Naive B cell (primary cell): Measurements from ENCODE around the gene IWS1. TPM values are rescaled to one million over a fixed set of nuclear protein-coding genes. Genes with fewer than 3 reads are reported as not detected.

ENCODE experiments used
- ATAC-seq, 2 donors: fragments of 150-1000 bp; cut with Tn5 transposase; 2 replicates each; pipeline ENCODE4 v1.10.0; 2021; ENCODE audit warnings: low read depth in 2 of 2, mild to moderate bottlenecking in 2 of 2, moderate library complexity in 2 of 2
- DNase-seq: peaks from one replicate; pipeline ENCODE4 v3.0.0; 2022
- H3K27ac Mint-ChIP-seq, 6 donors: one replicate each; pipeline ENCODE4 v1.8.0; 2020 to 2022; ENCODE audit warnings: mild to moderate bottlenecking in 6 of 6, mixed read lengths in 6 of 6, moderate library complexity in 5 of 6, inconsistent platforms in 2 of 6
- H3K27me3 Mint-ChIP-seq, 3 donors: one replicate each; pipeline ENCODE4 v1.8.0; 2021 to 2022; ENCODE audit warnings: mixed read lengths in 3 of 3, mild to moderate bottlenecking in 1 of 3
- H3K36me3 Mint-ChIP-seq, 2 donors: one replicate each; pipeline ENCODE4 v1.8.0; 2020 to 2022; ENCODE audit warnings: mixed read lengths in 2 of 2, inconsistent platforms in 1 of 2, mild to moderate bottlenecking in 1 of 2
- H3K4me1 Mint-ChIP-seq, 3 donors: one replicate each; pipeline ENCODE4 v1.8.0; 2020 to 2022; ENCODE audit warnings: mixed read lengths in 3 of 3, inconsistent platforms in 1 of 3, mild to moderate bottlenecking in 1 of 3, moderate library complexity in 1 of 3
- H3K4me3 Mint-ChIP-seq, 8 donors: one replicate each; pipeline ENCODE4 v1.8.0; 2020 to 2022; ENCODE audit warnings: mild to moderate bottlenecking in 8 of 8, mixed read lengths in 8 of 8, moderate library complexity in 8 of 8, inconsistent platforms in 2 of 8
- H3K9me3 Mint-ChIP-seq, 7 donors: one replicate each; pipeline ENCODE4 v1.8.0; 2020 to 2022; ENCODE audit warnings: mixed read lengths in 7 of 7, mild to moderate bottlenecking in 5 of 7, inconsistent platforms in 2 of 7, moderate library complexity in 1 of 7
- polyA plus RNA-seq, 6 donors: library from polyadenylated mRNA; unstranded; fragments of 300-500 nt; fragmentation: Illumina TruSeq; gene quantifications; one replicate each; pipeline ENCODE4 v1.2.3, GENCODE V29; 2021; ENCODE audit warnings: low read depth in 6 of 6

Gene IWS1
- polyA plus RNA-seq, 6 donors from 2014 or later = 5.3 to 43.9 (median 19.1) TPM

DNA sequence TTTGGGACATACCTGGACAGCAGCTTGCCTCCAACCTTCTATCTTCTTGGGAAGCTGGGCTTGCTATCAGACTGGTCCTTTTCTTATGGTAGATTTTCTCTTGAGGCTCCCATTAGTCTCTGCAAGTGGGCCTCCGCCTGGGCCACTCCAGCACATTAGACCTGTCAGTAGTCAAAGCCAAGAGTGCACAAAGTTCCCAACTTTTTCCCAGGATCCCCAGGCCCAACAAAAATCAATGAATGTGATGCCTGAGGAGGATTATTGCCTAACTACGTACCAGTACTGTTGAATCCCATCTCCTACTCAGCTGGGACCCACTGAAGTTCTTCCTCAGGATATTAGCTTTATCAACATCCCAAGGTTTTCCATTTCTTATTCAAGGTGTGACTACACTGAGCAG is 56.3 kb downstream of the IWS1 start:
- Mint-ChIP-seq H3K27me3 (no peaks in the 10 kb centered on the region), H3K4me3 (no peak overlapping the region), H3K27ac (no peak overlapping the region), H3K4me1 (peaks cover 2 to 4% (median 4%) of the 10 kb centered on the region in 3 donors), H3K36me3 (peaks cover 6 to 18% of the 10 kb centered on the region in 2 donors), H3K9me3 (peaks cover 0 to 2% (median 0%) of the 10 kb centered on the region in 7 donors)
- DNase-seq (no peak), ATAC-seq (no peak)

DNA sequence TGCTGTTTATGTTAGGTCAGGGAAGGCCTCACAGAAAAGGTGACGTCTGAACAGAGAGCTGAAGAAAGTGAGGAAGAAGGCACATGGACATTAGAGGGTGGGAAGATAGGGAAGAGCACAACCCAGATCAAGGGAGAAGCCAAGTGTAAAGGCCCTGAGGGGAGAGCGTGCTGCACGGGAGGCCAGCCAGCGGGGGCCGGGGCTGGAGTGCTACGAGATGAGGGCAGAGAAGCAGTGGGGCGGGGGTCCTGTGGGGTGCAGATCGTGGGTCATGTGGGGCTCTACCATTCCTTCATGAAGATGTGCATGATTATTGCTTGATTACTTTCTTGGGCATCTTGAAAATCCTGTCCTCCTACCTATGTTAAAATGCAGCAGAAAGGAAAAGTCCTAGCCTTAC is 57.2 kb downstream of the IWS1 start:
- no peak for DNase-seq
- Mint-ChIP-seq H3K4me3 (no peak overlapping the region), H3K27ac (peak overlapping the region in 1 of 6 donors; percentile 11), H3K36me3 (peaks cover 5 to 16% of the 10 kb centered on the region in 2 donors), H3K9me3 (no peaks in the 10 kb centered on the region), H3K27me3 (no peaks in the 10 kb centered on the region), H3K4me1 (peaks cover 0 to 4% (median 4%) of the 10 kb centered on the region in 3 donors)
- no peak for ATAC-seq

DNA sequence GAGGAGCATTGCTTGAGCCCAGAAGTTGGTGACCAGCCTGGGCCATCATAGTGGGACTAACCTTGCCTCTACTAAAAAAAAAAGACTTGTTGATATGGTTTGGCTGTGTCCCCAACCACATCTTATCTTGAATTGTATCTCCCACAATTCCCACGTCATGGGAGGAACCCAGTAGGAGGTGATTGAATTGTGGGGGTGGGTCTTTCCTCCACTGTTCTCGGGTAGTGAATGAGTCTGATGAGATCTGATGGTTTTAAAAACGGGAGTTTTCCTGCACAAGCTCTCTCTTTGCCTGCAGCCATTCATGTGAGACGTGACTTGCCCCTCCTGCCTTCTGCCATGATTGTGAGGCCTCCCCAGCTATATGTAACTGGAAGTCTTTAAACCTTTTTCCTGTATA is 61.0 kb downstream of the IWS1 start:
- Mint-ChIP-seq H3K4me1 (no peaks in the 10 kb centered on the region), H3K27ac (no peak overlapping the region), H3K36me3 (peaks cover 5 to 16% of the 10 kb centered on the region in 2 donors), H3K27me3 (no peaks in the 10 kb centered on the region), H3K9me3 (no peaks in the 10 kb centered on the region), H3K4me3 (no peak overlapping the region)
- no peak for DNase-seq
- ATAC-seq = no peak

DNA sequence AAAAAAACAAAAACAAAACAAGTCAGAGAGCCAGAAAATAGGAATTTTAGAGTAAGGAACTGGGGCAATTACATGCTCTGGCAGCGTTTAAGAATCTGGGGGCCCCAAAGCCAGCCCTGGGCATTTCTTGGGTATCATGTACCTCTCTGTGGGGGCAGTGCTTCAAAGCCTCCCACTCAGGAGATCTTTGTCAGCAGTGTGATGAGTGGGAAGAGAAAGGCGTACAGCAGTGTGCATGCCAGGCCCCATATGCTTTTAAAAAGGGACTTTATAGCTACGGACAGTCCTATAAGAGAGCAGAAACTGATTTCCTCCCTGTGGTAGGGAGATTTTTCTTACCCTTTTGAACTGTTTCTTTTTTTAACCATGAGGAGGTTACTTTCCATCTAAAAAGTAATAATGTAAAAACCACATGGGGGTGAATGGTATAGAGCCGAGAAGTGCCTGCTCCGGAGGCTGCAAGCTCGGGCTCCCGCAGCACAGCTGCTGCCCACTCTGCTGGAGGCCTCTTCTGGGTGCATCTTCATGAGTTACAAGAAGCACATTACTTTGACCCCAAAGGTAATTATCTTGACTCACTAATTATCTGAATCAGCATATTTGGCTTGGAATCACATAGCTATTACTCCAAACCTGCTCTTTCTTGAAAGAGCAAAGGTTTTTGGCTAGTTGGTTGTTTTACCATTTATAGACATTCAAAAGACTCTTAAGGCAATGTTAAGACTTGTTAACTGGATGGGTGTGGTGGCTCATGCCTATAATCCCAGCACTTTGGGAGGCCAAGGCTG is 61.6 kb downstream of the IWS1 start:
- H3K4me3 Mint-ChIP-seq = peak overlapping the region in 1 of 8 donors; percentile 35

DNA sequence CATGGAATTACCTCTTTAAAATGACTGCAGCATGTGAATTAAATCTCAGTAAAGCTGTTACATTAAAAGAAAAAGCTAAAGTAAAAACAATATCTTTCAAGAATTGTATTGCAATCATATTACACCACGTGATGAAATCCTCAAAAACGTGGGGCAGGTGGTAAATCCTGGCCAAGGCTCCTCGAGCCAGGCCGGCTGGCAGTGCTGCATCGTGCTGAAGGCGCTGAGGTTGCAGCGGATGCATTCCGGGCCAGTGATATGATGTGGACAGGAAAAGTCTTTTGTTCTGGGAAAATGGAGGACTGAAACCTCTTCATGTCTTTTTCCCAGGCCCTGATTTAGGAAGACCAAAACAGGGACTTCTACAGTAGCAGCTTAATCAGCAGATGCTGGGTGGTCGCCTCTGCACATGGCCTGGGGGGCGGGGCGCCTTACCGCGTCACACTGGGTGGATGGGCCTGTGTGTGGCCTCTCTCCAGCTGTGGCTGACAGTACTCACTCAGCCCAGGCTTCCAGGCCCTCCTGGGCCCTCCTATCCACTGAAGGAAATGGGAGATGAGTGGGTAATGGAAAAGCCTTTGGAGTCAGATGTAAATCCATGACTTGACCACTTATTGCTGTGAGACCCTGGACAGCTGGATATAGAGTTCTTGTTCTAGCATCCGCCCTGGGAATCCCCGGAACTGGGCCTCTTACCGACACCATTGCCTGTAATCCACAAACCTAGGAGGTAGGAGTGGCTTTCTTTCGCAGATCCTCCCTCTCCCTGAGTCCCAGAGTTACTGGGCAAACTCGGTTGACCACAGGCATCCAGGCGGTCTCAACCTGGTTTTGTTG is 62.9 kb downstream of the IWS1 start:
- H3K4me3 Mint-ChIP-seq = no peak overlapping the region
- no peaks in the 10 kb centered on the region for H3K27me3 Mint-ChIP-seq
- peaks cover 5 to 7% of the 10 kb centered on the region in 2 donors for H3K36me3 Mint-ChIP-seq
- H3K27ac Mint-ChIP-seq = peak overlapping the region in 1 of 6 donors; percentile 19
- no peaks in the 10 kb centered on the region for H3K9me3 Mint-ChIP-seq
- H3K4me1 Mint-ChIP-seq = peaks cover 0 to 5% (median 3%) of the 10 kb centered on the region in 3 donors
- no peak for ATAC-seq
- no peak for DNase-seq

More for the DNA sequence above, 61.6 kb downstream of the IWS1 start:
- Mint-ChIP-seq H3K27me3 (no peaks in the 10 kb centered on the region), H3K36me3 (peaks cover 5 to 16% of the 10 kb centered on the region in 2 donors), H3K4me1 (no peaks in the 10 kb centered on the region), H3K27ac (peak overlapping the region in 1 of 6 donors; percentile 32), H3K9me3 (no peaks in the 10 kb centered on the region)
- ATAC-seq (no peak), DNase-seq (no peak)

DNA sequence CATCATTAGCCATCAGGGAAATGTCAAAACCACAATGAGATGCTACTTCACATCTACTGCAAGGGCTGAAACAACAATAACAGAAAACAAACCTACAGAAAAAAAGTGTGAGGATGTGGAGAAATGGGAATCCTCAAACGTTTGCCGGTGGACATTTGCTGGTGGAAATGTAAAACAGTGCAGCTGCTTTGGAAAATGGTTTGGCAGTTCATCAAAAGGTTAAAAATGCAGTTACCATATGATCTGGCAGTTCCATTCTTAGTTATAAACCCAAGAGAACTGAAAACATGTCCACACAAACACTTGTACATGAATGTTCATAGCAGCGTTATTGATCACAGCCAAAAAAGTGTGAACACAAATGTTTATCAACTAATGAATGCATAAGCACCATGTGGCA is 63.8 kb downstream of the IWS1 start:
- ATAC-seq = no peak
- Mint-ChIP-seq H3K4me3 (no peak overlapping the region), H3K27me3 (no peaks in the 10 kb centered on the region), H3K4me1 (peaks cover 4 to 14% (median 7%) of the 10 kb centered on the region in 3 donors), H3K9me3 (no peaks in the 10 kb centered on the region), H3K36me3 (no peaks in the 10 kb centered on the region), H3K27ac (no peak overlapping the region)
- no peak for DNase-seq

DNA sequence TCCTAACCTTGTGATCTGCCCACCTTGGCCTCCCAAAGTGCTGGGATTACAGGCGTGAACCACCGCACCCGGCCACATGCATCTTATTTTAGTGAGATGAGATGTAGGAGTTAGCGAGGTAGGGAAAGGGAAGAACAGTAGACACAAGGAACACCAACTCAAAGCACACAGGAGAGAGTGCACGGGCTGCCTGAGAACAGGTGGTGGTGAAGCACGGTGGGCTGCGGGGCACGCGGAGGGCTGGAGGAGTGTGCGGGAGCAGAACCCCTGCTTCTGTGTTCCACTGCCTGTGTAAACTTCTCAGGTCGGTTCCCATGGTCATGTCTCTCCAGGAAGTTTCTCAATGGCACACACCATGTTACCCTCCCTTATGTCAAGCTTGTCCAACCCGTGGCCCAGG is 69.3 kb downstream of the IWS1 start:
- H3K27ac Mint-ChIP-seq = no peak overlapping the region
- no peaks in the 10 kb centered on the region for H3K9me3 Mint-ChIP-seq
- no peaks in the 10 kb centered on the region for H3K27me3 Mint-ChIP-seq
- DNase-seq (no peak), ATAC-seq (no peak)
- H3K4me3 Mint-ChIP-seq = no peak overlapping the region
- peaks cover 8 to 9% of the 10 kb centered on the region in 2 donors for H3K36me3 Mint-ChIP-seq
- peaks cover 6 to 28% (median 7%) of the 10 kb centered on the region in 3 donors for H3K4me1 Mint-ChIP-seq

DNA sequence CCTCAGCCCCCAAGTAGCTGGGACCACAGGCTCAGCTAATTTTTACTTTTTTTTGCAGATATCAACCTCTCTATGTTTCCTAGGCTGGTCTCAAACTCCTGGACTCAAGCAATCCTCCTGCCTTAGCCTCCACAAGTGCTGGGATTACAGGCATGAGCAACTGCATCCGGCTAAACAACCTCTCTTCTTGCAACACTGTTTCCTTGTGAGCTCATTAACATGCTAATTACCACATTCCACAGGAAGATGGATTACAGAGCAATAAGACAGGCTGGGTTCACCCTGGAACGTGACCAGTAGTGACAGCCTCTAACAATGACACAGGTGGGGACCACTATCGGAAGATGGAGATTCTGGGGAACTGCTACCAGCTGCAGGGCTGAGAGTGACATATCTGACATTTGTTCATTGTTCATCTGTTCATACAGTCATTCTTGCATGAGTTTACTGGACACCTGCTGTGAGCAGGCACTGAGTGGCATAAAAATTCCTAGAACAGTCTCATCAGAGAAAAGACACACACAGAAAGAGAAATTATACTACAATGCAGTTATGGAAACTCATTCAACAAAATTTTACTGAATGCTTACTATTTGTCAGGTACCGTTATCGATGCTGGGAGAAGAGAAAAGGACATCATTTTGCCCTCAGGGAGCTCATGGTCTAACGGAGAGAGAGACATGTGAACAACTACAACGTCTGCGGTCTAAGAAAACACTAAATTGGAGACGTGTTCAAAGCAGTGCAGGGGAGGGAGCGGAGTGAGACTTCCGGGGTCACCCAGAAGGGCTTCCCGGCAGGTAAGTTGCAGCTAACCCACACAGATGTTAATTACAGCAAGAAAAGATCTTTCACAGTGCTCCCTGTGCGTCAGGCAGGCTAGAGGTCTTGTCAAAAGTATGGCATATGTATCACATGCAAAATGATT is 70.5 kb downstream of the IWS1 start:
- ATAC-seq = no peak
- Mint-ChIP-seq H3K27me3 (no peaks in the 10 kb centered on the region), H3K4me1 (peaks cover 6 to 28% (median 7%) of the 10 kb centered on the region in 3 donors), H3K4me3 (no peak overlapping the region), H3K36me3 (peaks cover 8 to 9% of the 10 kb centered on the region in 2 donors), H3K27ac (no peak overlapping the region), H3K9me3 (no peaks in the 10 kb centered on the region)
- no peak for DNase-seq

DNA sequence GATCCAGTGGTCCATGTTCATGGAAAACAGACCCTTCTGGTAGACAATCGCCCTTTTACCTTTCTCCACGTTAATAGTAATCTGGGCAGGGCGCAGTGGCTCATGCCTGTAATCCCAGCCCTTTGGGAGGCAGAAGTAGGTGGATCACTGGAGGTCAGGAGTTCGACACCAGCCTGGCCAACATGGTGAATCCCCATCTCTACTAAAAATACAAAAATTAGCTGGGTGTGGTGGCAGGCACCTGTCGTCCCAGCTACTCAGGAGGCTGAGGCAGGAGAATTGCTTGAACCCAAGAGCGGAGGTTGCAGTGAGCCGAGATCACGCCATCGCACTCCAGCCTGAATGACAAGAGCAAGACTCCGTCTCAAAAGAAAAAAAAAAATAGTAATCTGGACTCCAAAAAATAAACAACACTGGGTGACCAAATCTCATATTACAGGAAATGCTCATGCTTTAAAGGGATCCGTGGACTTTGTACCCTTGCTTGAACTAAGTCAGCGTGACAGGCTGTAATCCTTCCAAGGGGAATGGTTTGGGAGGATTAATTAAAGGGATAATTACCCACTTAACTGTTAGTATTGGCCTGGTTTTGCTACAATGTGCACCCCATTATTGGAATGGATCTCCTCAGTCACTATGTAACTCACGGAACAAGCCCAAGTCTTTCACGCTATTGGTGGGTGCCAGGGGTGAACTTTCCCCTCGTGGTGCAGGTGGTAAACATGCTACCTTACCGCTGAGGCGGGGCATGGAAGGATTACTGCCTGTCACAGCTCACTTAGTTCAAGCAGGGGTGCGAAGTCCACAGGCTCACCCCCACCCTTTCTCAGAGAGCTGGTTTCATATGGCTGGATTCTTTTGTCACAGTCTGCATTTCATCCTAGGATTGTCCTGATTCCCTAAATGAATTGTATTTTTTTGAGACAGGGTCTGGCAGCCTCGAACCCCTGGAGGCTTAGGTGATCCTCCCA is 71.4 kb downstream of the IWS1 start:
- Mint-ChIP-seq H3K9me3 (no peaks in the 10 kb centered on the region), H3K4me1 (peaks cover 6 to 28% (median 7%) of the 10 kb centered on the region in 3 donors), H3K27ac (no peak overlapping the region), H3K4me3 (no peak overlapping the region), H3K27me3 (no peaks in the 10 kb centered on the region), H3K36me3 (peaks cover 8 to 9% of the 10 kb centered on the region in 2 donors)
- ATAC-seq (no peak), DNase-seq (no peak)

DNA sequence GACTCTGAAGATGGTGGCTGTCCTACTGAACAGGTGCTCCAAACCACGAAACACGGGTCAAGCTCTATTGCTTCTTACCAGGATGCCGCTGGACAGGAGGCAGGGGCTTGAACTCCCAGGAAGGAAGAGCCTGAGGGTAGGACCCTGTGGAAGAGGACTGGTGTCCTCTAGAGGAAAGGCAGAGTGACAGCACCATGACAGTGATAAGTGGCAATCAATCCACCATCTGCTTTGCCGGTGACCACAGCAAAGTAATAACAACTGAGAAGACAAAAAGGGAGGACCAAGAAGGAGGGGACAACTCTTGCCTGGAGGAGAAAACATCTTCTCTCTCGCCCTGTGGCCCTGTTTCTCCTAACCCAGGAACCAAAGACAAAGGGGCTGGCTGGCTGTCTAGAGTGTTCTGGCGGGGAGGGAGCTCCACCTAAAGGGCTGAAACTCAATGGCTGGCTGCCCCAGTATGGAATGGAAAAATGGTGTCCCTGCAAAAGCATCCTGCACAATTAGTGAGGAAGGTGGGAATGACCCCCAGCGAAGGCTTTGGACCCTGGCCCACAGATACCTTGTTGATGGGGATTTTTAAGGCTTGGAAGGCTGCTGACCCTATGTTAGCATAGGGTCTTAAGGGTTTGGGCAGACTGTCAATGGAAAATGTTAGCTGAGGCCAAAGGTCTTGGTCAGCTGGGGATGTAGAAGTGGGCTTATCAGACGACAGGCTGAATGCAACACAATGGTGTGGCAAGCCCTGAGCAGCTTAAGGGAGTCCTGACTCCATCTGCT is 72.7 kb downstream of the IWS1 start:
- no peaks in the 10 kb centered on the region for H3K27me3 Mint-ChIP-seq

DNA sequence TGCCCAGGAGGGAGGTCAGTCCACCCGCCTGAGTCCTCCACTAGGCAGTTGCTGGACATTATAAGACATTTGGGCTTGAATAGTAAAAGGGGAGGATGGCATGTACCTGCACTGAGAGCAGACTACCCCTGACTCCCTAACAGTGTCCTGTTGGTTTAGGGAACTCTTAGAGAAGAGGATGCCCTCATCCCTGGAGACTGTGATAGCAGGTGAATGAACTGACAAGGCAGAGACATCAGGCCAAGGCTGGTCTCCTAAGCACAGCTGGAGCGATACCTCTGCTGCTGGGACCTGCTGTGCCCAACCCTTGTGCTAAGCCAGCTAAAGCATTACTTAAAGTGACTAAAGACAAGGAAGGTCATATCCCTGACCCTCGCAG is 73.3 kb downstream of the IWS1 start:
- Mint-ChIP-seq H3K9me3 (no peaks in the 10 kb centered on the region), H3K27me3 (no peaks in the 10 kb centered on the region), H3K36me3 (peaks cover 8 to 9% of the 10 kb centered on the region in 2 donors), H3K4me3 (no peak overlapping the region), H3K4me1 (peaks cover under 1 to 20% (median 6%) of the 10 kb centered on the region in 3 donors), H3K27ac (no peak overlapping the region)
- no peak for ATAC-seq
- DNase-seq = no peak

More for the DNA sequence above, 72.7 kb downstream of the IWS1 start:
- Mint-ChIP-seq H3K4me1 (peaks cover 6 to 24% (median 6%) of the 10 kb centered on the region in 3 donors), H3K27ac (peak overlapping the region in 1 of 6 donors; percentile 42), H3K9me3 (no peaks in the 10 kb centered on the region), H3K36me3 (peaks cover 8 to 9% of the 10 kb centered on the region in 2 donors), H3K4me3 (no peak overlapping the region)
- ATAC-seq (no peak), DNase-seq (no peak)
